22Rv1 (cell line): ENCODE data around the gene RNPEPL1.

ENCODE experiments used
- H3K27ac ChIP-seq: fragments of 450-650 bp; 2 replicates; pipeline ENCODE4 v1.5.1; 2017
- ZFX ChIP-seq: fragments of 450-650 bp; IDR thresholded peaks from 2 replicates; pipeline ENCODE4 v1.6.1; 2017; ENCODE audit warnings: antibody characterized with exemption, borderline replicate concordance
- TF ChIP-seq, protein P1 (sequence below): fragments of 450-650 bp; IDR thresholded peaks from 2 replicates; pipeline ENCODE4 v1.5.1; 2017; ENCODE audit warnings: mild to moderate bottlenecking

The RNPEPL1 gene

GRCh38 chr2:240619506-240620148 is 51.3 kb downstream of the RNPEPL1 start:
- TF ChIP-seq, protein P1, sequence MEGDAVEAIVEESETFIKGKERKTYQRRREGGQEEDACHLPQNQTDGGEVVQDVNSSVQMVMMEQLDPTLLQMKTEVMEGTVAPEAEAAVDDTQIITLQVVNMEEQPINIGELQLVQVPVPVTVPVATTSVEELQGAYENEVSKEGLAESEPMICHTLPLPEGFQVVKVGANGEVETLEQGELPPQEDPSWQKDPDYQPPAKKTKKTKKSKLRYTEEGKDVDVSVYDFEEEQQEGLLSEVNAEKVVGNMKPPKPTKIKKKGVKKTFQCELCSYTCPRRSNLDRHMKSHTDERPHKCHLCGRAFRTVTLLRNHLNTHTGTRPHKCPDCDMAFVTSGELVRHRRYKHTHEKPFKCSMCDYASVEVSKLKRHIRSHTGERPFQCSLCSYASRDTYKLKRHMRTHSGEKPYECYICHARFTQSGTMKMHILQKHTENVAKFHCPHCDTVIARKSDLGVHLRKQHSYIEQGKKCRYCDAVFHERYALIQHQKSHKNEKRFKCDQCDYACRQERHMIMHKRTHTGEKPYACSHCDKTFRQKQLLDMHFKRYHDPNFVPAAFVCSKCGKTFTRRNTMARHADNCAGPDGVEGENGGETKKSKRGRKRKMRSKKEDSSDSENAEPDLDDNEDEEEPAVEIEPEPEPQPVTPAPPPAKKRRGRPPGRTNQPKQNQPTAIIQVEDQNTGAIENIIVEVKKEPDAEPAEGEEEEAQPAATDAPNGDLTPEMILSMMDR: no peak
- TF ChIP-seq ZFX: no peak
- H3K27ac ChIP-seq: no peak overlapping the region

GRCh38 chr2:240620149-240620731 is 52.0 kb downstream of the RNPEPL1 start:
- TF ChIP-seq ZFX: no peak
- TF ChIP-seq, protein P1: no peak
- no peak overlapping the region for H3K27ac ChIP-seq

DNA sequence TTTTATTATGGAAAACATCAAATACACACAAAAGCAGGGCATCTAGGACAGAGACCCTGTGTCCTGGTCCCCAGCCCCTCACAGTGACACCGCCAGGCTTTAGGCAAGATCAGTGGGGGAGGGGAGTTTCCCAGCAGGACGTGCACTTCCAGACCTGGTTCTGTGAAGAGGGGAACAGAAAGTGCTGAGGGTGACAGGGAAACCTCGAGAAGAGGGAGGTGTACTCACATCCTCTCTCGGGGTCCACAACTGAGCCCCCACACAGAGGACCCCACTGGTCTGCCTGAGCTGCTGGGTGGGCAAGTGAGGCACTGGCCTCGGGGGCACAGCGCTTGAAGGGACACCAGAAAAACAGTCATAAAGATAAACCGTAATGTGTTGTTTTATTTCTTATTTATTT is 52.6 kb downstream of the RNPEPL1 start:
- H3K27ac ChIP-seq: no peak overlapping the region
- TF ChIP-seq, protein P1: no peak
- TF ChIP-seq ZFX: no peak

DNA sequence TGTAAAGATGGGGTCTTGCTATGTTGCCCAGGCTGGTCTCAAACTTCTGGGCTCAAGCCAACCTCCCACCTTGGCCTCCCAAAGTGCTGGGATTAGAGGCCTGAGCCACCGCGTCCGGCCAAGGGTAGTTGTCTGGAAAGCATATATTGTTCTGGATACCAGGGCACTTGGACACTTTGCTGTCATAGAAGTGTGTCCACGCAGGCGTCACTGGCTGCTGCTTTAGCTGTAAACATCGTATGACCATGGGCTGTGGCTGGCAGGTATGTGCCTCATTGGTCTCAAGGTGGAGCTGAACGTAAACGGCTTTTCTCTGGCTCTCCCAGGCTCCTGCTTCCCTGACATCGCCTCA is 53.8 kb downstream of the RNPEPL1 start:
- no peak for TF ChIP-seq ZFX
- TF ChIP-seq, protein P1: no peak
- H3K27ac ChIP-seq: no peak overlapping the region

- no peak for TF ChIP-seq ZFX
- TF ChIP-seq, protein P1: no peak
- H3K27ac ChIP-seq: no peak overlapping the region
Measured at GRCh38 chr2:240622531-240623235, 54.4 kb downstream of the RNPEPL1 start.

DNA sequence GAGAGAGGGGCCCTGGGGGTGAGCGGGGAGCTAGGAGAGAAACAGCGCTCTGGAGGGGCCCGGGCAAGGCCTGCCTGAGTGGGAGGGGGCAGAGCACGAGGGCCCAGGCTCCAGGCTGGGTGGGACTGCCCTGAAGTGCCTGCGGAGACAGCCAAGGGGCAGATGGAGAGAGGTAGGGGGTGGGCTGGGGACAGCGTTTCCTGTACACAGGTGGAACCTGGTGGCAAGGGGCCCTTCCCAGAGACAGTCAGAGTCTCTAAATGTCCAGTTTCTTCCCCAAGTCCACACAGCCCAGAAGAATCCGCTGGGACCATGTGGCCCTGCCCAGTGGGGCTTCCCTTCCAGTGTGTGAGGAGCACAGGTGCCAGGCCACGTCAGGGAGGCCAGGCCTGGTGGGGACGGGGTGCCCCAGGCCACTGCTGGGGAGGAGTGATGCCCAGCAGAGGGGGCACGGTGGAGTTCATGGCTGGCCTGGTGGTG is 55.3 kb downstream of the RNPEPL1 start:
- TF ChIP-seq, protein P1: no peak
- TF ChIP-seq ZFX: no peak
- H3K27ac ChIP-seq: no peak overlapping the region
